Measurements from ENCODE around the gene LRRTM4. TPM values are rescaled to one million over a fixed set of nuclear protein-coding genes. Genes with fewer than 3 reads are reported as not detected.

LRRTM4 gene
- polyA plus RNA-seq, 1 of the 3 experiments (the other 2 are of a cell fraction) = 0.10 TPM

DNA sequence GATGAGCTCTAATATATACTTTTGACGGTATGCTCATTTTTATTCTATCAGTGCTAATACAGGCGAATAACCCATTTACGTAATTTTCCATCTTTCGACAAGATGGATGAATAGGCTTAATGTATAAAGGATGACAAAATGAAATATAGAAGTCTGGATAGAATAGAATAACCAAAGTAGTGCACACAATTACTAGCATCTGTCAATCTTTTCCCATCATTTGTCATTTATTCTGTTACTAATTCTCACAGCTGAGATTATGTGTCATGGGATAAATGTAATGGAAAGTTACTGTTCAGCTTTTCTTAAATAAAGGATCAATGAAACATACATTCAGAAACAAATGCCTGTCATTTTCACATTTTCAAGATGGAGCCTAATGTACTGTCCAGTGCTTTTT, 548.6 kb downstream of the LRRTM4 start:
- Histone ChIP-seq H3K79me2 (ENCODE audit: insufficient read depth) (no peaks in the 10 kb centered on the region), H3K27ac (ENCODE audit: low read depth in 2 of 2, low read length in 1 of 2) (no peak overlapping the region), H3K9me2 (no peaks in the 10 kb centered on the region), H4K20me1 (ENCODE audit: insufficient read depth) (no peaks in the 10 kb centered on the region), H3K36me3 (replicated peaks in 1 of 2; ENCODE audit: control insufficient read depth in 1 of 2, insufficient read depth in 2 of 2, low read length in 1 of 2) (no peaks in the 10 kb centered on the region), H3K27me3 (ENCODE audit: insufficient read depth) (no peaks in the 10 kb centered on the region), H3K4me3 (ENCODE audit: low read depth in 2 of 2, low read length in 1 of 2) (no peak overlapping the region), H2AFZ (ENCODE audit: low read depth) (no peak overlapping the region), H3F3A (replicated peaks; ENCODE audit: insufficient read depth) (no peaks in the 10 kb centered on the region), H3K4me2 (no peak overlapping the region), H3K9me3 (no peaks in the 10 kb centered on the region), H3K9ac (no peak overlapping the region), H3K4me1 (ENCODE audit: control insufficient read depth in 1 of 2, insufficient read depth in 2 of 2, low read depth in 1 of 2, low read length in 1 of 2) (no peaks in the 10 kb centered on the region; a peak in 1 of 4 replicates)
- DNase-seq = no peak
- TF ChIP-seq ELF1 (IDR thresholded peaks at IDR 0.05) (no peak), RAD21 (IDR thresholded peaks at IDR 0.05; ENCODE audit: low read length) (no peak), CHD2 (IDR thresholded peaks at IDR 0.05; ENCODE audit: low read length, partially characterized antibody) (no peak), EP300 (IDR thresholded peaks at IDR 0.05; ENCODE audit: borderline replicate concordance in 1 of 2, low read depth in 1 of 2, low read length in 1 of 2) (no peak), EZH2phosphoT487 (IDR thresholded peaks at IDR 0.05; ENCODE audit: borderline replicate concordance, low read depth) (no peak), MXI1 (IDR thresholded peaks at IDR 0.05; ENCODE audit: low read depth, low read length) (no peak), TEAD4 (IDR thresholded peaks at IDR 0.05; ENCODE audit: borderline replicate concordance, insufficient read depth) (no peak), TAF1 (IDR thresholded peaks at IDR 0.05; ENCODE audit: borderline replicate concordance, low read depth, low read length) (no peak), YY1 (IDR thresholded peaks at IDR 0.05; ENCODE audit: low read depth) (no peak), GABPA (IDR thresholded peaks at IDR 0.05; ENCODE audit: low read depth) (no peak), FOXJ3 (CRISPR knock-in tag; IDR thresholded peaks at IDR 0.05) (no peak), FOXM1 (IDR thresholded peaks at IDR 0.05; ENCODE audit: low read depth) (no peak), TCF12 (IDR thresholded peaks at IDR 0.05) (no peak), FOSL2 (IDR thresholded peaks at IDR 0.05; ENCODE audit: borderline replicate concordance, low read depth) (no peak), SIN3A (IDR thresholded peaks at IDR 0.05; ENCODE audit: borderline replicate concordance, low read depth, low read length) (no peak), RFX5 (IDR thresholded peaks at IDR 0.05; ENCODE audit: low read length) (no peak)
- TF ChIP-seq, protein P1, sequence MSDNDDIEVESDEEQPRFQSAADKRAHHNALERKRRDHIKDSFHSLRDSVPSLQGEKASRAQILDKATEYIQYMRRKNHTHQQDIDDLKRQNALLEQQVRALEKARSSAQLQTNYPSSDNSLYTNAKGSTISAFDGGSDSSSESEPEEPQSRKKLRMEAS (IDR thresholded peaks at IDR 0.05; ENCODE audit: low read depth) = no peak
- TF ChIP-seq, protein P2, sequence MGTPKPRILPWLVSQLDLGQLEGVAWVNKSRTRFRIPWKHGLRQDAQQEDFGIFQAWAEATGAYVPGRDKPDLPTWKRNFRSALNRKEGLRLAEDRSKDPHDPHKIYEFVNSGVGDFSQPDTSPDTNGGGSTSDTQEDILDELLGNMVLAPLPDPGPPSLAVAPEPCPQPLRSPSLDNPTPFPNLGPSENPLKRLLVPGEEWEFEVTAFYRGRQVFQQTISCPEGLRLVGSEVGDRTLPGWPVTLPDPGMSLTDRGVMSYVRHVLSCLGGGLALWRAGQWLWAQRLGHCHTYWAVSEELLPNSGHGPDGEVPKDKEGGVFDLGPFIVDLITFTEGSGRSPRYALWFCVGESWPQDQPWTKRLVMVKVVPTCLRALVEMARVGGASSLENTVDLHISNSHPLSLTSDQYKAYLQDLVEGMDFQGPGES (IDR thresholded peaks at IDR 0.05; ENCODE audit: low read depth, low read length) = no peak
- TF ChIP-seq, protein P3, sequence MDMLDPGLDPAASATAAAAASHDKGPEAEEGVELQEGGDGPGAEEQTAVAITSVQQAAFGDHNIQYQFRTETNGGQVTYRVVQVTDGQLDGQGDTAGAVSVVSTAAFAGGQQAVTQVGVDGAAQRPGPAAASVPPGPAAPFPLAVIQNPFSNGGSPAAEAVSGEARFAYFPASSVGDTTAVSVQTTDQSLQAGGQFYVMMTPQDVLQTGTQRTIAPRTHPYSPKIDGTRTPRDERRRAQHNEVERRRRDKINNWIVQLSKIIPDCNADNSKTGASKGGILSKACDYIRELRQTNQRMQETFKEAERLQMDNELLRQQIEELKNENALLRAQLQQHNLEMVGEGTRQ (IDR thresholded peaks at IDR 0.05; ENCODE audit: borderline replicate concordance, low read depth, low read length) = no peak
- POLR2A ChIA-PET = no interaction called here
- 83% methylated on average over 4 of the region's 4 CpGs for WGBS (ENCODE audit: low lambda C conversion rate)
- CTCF ChIA-PET = interaction anchor here (1.4 kb wide), 1 partner anchor 14 kb away, joined by 3 read pairs; no protein-coding TSS in a partner anchor

Measured in SK-N-SH (cell line).